Measurements from ENCODE around the gene ITPK1. TPM values are rescaled to one million over a fixed set of nuclear protein-coding genes. Genes with fewer than 3 reads are reported as not detected.

Gene ITPK1
- polyA plus RNA-seq, 4 donors = 26.9 to 36.1 (median 34.2) TPM

- no peak for DNase-seq (ENCODE audit: low read depth in 4 of 4, low spot score in 2 of 4)
Observed at GRCh38 chr14:92960706-92961566, 154.8 kb downstream of the ITPK1 start.

GRCh38 chr14:92959761-92960680, 155.7 kb downstream of the ITPK1 start:
- DNase-seq (ENCODE audit: low read depth in 4 of 4, low spot score in 2 of 4) = no peak

- no peak for DNase-seq (ENCODE audit: low read depth in 4 of 4, low spot score in 2 of 4)
Observed at GRCh38 chr14:92959189-92959531, 156.6 kb downstream of the ITPK1 start.

GRCh38 chr14:92958373-92959188, 157.1 kb downstream of the ITPK1 start:
- DNase-seq (ENCODE audit: low read depth in 4 of 4, low spot score in 2 of 4) = no peak

GRCh38 chr14:92956961-92957360, 158.8 kb downstream of the ITPK1 start:
- DNase-seq (ENCODE audit: low read depth in 4 of 4, low spot score in 2 of 4) = no peak

- DNase-seq (ENCODE audit: low read depth in 4 of 4, low spot score in 2 of 4) = no peak
Observed at GRCh38 chr14:92955381-92955780, 160.3 kb downstream of the ITPK1 start.

- no peak for DNase-seq (ENCODE audit: low read depth in 4 of 4, low spot score in 2 of 4)
Observed at GRCh38 chr14:92954933-92955332, 160.8 kb downstream of the ITPK1 start.

- DNase-seq (ENCODE audit: low read depth in 4 of 4, low spot score in 2 of 4) = no peak
Observed at GRCh38 chr14:92953526-92953925, 162.2 kb downstream of the ITPK1 start.

- DNase-seq (ENCODE audit: low read depth in 4 of 4, low spot score in 2 of 4) = no peak
Observed at GRCh38 chr14:92952481-92953298, 163.0 kb downstream of the ITPK1 start.

GRCh38 chr14:92951912-92952471, 163.7 kb downstream of the ITPK1 start:
- no peak for DNase-seq (ENCODE audit: low read depth in 4 of 4, low spot score in 2 of 4)

GRCh38 chr14:92951261-92951660, 164.5 kb downstream of the ITPK1 start:
- DNase-seq (ENCODE audit: low read depth in 4 of 4, low spot score in 2 of 4) = no peak

GRCh38 chr14:92950773-92951172, 165.0 kb downstream of the ITPK1 start:
- no peak for DNase-seq (ENCODE audit: low read depth in 4 of 4, low spot score in 2 of 4)

GRCh38 chr14:92950193-92950540, 165.6 kb downstream of the ITPK1 start:
- no peak for DNase-seq (ENCODE audit: low read depth in 4 of 4, low spot score in 2 of 4)

- no peak for DNase-seq (ENCODE audit: low read depth in 4 of 4, low spot score in 2 of 4)
Observed at GRCh38 chr14:92949496-92950192, 166.1 kb downstream of the ITPK1 start.

- DNase-seq (ENCODE audit: low read depth in 4 of 4, low spot score in 2 of 4) = no peak
Observed at GRCh38 chr14:92948647-92949046, 167.1 kb downstream of the ITPK1 start.

GRCh38 chr14:92946847-92947545, 168.7 kb downstream of the ITPK1 start:
- no peak for DNase-seq (ENCODE audit: low read depth in 4 of 4, low spot score in 2 of 4)

GRCh38 chr14:92945959-92946846, 169.5 kb downstream of the ITPK1 start:
- DNase-seq (ENCODE audit: low read depth in 4 of 4, low spot score in 2 of 4) = no peak

All from left renal cortex interstitium (tissue), 4 donors.